ENCODE results near the gene ARID1B. TPM values are rescaled to one million over a fixed set of nuclear protein-coding genes. Genes with fewer than 3 reads are reported as not detected.

Gene ARID1B
- total RNA-seq, 1 donor from 2014 or later = 59.3 TPM

DNA sequence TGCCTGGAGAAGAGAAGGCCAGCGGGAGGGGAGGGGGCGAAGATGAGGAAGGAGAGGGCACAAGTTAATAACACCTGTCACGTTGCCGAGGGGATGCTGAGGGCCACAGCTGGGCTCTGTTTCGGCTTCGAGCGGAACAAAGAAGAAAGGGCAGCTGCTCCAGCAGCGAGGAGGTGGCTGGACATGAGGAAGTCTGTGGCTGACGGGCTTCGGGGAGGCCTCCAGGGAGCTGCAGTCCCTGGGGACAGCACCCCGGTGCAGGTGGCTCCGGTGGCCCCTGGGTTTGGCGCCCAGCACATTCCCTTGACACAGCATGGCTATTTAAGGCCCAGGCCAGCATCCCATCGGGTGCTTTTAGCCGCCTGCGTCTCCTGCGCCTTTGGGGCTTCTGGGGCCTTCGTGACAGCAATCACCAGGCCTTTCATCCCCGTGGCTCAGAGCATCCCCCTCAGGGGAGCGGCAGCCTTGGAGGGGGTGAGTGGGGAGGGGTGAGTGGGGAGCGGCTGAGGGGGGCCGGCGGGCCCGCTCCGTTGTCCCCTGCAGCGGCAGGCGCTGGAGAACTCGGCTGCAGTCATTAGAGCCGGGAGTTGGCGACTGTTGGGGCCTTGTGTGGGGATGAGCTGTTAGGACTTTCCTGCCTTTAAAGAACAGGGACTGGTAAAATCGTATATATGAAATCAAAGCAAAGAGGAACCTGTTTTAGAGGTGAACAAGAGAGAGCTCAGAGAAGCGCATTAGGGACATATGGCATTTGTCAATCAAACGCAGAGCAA lies 447.2 kb downstream of the ARID1B start:
- no peak for DNase-seq (ENCODE audit: low spot score)
- Mint-ChIP-seq H3K9me3 (ENCODE audit: low read depth) (no peaks in the 10 kb centered on the region), H3K27ac (ENCODE audit: unreplicated experiment) (peak overlapping the region; percentile 69), H3K36me3 (ENCODE audit: low read depth) (no peaks in the 10 kb centered on the region), H3K27me3 (ENCODE audit: low read depth) (no peaks in the 10 kb centered on the region), H3K4me1 (ENCODE audit: low read depth) (peaks cover 49% of the 10 kb centered on the region), H3K4me3 (ENCODE audit: unreplicated experiment) (no peak overlapping the region)
- TF ChIP-seq, protein P1, sequence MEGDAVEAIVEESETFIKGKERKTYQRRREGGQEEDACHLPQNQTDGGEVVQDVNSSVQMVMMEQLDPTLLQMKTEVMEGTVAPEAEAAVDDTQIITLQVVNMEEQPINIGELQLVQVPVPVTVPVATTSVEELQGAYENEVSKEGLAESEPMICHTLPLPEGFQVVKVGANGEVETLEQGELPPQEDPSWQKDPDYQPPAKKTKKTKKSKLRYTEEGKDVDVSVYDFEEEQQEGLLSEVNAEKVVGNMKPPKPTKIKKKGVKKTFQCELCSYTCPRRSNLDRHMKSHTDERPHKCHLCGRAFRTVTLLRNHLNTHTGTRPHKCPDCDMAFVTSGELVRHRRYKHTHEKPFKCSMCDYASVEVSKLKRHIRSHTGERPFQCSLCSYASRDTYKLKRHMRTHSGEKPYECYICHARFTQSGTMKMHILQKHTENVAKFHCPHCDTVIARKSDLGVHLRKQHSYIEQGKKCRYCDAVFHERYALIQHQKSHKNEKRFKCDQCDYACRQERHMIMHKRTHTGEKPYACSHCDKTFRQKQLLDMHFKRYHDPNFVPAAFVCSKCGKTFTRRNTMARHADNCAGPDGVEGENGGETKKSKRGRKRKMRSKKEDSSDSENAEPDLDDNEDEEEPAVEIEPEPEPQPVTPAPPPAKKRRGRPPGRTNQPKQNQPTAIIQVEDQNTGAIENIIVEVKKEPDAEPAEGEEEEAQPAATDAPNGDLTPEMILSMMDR (IDR thresholded peaks at IDR 0.05) = no peak

DNA sequence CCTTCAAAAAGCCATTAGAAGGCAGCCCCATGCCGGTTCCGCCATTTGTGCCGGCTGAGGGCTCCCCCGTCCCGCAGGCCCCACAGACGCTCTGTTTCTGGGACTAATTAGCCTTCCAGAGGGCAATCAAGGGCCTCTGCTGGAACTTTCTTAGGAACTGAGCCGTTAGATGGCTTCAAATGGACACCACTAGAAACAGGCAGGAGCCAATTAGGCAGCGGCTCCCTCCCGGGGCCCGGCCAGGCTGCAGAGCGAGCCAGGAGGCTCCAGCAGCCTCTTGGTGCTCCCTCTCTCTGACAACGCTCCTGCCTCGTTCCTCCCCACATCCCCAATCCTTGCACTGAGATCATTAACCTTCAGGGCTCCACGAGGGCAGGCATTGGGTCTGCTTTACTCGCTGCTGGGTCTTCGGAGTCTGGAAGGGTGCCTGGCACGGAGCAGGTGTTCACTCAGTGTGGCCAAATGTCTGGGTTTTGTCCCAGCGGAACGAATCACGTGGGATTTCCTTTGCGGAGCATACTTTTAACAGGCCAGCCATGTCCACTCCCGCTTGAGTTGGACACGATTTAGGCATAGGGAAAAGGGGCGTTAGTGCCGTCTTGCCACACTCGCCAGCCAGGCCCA lies 447.9 kb downstream of the ARID1B start:
- TF ChIP-seq, protein P1 (IDR thresholded peaks at IDR 0.05) = no peak
- Mint-ChIP-seq H3K4me1 (ENCODE audit: low read depth) (peaks cover 47% of the 10 kb centered on the region), H3K36me3 (ENCODE audit: low read depth) (no peaks in the 10 kb centered on the region), H3K27me3 (ENCODE audit: low read depth) (no peaks in the 10 kb centered on the region), H3K27ac (ENCODE audit: unreplicated experiment) (no peak overlapping the region), H3K4me3 (ENCODE audit: unreplicated experiment) (no peak overlapping the region), H3K9me3 (ENCODE audit: low read depth) (no peaks in the 10 kb centered on the region)
- no peak for DNase-seq (ENCODE audit: low spot score)

DNA sequence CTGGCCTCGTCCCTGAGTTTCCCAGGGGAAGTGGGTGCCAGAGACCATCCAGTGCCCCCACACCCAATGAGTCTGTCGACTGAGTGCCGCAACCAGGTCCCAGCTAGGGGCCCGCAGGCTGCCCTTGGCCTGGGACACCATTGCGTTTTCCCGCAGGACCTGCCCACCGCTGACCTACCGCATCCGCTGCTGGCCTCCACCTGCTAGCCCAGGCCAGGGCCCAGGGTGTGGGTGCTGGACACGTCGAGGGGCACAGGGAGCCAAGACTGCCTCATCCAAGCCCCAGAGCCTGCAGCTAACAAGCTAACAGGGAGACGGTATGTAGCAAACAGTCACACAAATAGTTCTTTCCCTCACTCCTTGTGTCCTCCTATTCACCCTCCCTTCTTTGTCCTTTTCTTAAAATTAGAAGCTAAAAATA lies 448.4 kb downstream of the ARID1B start:
- no peaks in the 10 kb centered on the region for H3K27me3 Mint-ChIP-seq (ENCODE audit: low read depth)
- DNase-seq (ENCODE audit: low spot score) = no peak
- no peaks in the 10 kb centered on the region for H3K36me3 Mint-ChIP-seq (ENCODE audit: low read depth)
- H3K4me3 Mint-ChIP-seq (ENCODE audit: unreplicated experiment) = no peak overlapping the region
- peak overlapping the region; percentile 73 for H3K27ac Mint-ChIP-seq (ENCODE audit: unreplicated experiment)
- TF ChIP-seq, protein P1 (IDR thresholded peaks at IDR 0.05) = no peak
- H3K9me3 Mint-ChIP-seq (ENCODE audit: low read depth) = no peaks in the 10 kb centered on the region
- peaks cover 42% of the 10 kb centered on the region for H3K4me1 Mint-ChIP-seq (ENCODE audit: low read depth)

DNA sequence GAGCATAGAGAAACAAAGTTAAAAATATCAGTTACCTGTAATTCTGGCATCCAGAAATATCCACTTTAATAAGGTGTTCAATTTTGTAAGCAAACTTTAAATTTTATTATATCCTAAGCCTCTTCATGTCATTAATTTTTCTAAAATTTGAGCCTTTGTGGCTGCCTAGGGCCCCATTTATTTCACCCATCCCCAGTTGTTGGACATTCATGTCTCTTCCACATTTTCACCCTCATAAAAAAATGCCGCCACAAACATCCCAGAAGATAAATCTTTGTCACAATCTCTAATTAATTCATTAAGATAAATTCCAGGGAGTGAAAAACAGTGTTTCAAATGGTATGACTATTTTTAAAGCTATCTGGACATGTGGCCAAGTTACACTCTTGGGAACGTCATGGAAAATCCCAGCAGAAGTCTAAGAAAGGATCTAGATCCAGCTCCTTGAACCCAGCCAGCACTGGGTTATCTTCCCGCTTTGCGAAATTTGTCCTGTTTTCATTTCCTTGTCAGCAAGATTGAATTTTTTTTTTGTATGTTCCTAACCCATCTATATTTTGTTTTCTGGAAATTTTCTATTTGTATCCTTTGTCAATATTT lies 448.9 kb downstream of the ARID1B start:
- H3K36me3 Mint-ChIP-seq (ENCODE audit: low read depth) = no peaks in the 10 kb centered on the region
- H3K27ac Mint-ChIP-seq (ENCODE audit: unreplicated experiment) = peak overlapping the region; percentile 73
- peaks cover 36% of the 10 kb centered on the region for H3K4me1 Mint-ChIP-seq (ENCODE audit: low read depth)
- H3K4me3 Mint-ChIP-seq (ENCODE audit: unreplicated experiment) = no peak overlapping the region
- no peaks in the 10 kb centered on the region for H3K9me3 Mint-ChIP-seq (ENCODE audit: low read depth)
- no peak for DNase-seq (ENCODE audit: low spot score)
- no peaks in the 10 kb centered on the region for H3K27me3 Mint-ChIP-seq (ENCODE audit: low read depth)
- TF ChIP-seq, protein P1 (IDR thresholded peaks at IDR 0.05) = no peak

DNA sequence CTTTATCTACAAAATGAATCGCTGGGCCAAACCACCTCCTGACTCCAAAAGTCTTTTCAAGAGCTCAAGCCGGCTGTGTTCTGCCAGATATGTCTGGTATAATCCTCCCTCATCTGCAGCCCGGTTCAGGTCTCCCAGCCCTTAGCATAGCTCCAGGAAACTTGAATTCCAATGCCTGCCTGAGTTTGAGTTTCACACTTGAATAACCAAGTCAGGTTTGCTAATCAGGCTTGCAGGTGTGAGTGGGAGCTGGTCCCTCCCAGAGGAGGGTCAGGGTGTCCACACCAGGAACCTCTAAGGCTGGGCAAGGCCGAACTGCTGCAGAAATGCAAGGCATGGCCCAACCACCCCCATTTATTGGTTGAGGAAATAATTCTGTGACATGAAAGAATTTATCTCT lies 449.6 kb downstream of the ARID1B start:
- TF ChIP-seq, protein P1 (IDR thresholded peaks at IDR 0.05) = no peak
- no peaks in the 10 kb centered on the region for H3K9me3 Mint-ChIP-seq (ENCODE audit: low read depth)
- DNase-seq (ENCODE audit: low spot score) = no peak
- peaks cover 31% of the 10 kb centered on the region for H3K4me1 Mint-ChIP-seq (ENCODE audit: low read depth)
- no peaks in the 10 kb centered on the region for H3K27me3 Mint-ChIP-seq (ENCODE audit: low read depth)
- peak overlapping the region; percentile 65 for H3K27ac Mint-ChIP-seq (ENCODE audit: unreplicated experiment)
- no peak overlapping the region for H3K4me3 Mint-ChIP-seq (ENCODE audit: unreplicated experiment)
- H3K36me3 Mint-ChIP-seq (ENCODE audit: low read depth) = no peaks in the 10 kb centered on the region

Data from chondrocyte (in vitro differentiated cells).